ENCODE data around the gene EEF2. TPM values are rescaled to one million over a fixed set of nuclear protein-coding genes. Genes with fewer than 3 reads are reported as not detected.

Gene EEF2
- total RNA-seq, 1 donor from 2014 or later, result 3,028 TPM

DNA sequence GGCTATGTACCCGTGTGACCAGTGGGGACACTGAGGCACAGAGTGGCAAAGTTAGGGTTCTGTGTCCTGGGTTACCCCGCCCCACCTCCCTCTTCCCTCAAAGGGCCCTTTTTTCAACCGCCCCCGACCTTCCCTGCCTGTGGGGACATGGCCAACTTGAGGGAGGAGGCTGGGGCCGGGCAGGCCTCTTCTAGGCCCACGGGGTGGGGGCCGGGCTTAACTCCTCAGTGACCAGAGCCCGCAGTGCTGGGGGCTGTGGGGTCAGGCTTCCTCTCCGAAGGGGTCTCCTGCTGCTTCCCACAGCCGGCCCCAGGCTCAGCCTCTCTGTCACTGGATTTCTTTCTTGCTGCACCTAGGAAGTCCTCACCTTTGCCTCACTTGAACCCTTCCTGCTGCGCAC is 46.2 kb upstream of the EEF2 start:
- H3K36me3 Mint-ChIP-seq (ENCODE audit: insufficient read depth), result peaks cover 5% of the 10 kb centered on the region
- H3K27ac Mint-ChIP-seq, result no peak overlapping the region
- H3K4me1 Mint-ChIP-seq (ENCODE audit: low read depth), result no peaks in the 10 kb centered on the region
- no peaks in the 10 kb centered on the region for H3K9me3 Mint-ChIP-seq (ENCODE audit: low read depth)
- H3K27me3 Mint-ChIP-seq, result no peaks in the 10 kb centered on the region
- DNase-seq (ENCODE audit: low spot score, unreplicated experiment), result no peak
- H3K4me3 Mint-ChIP-seq (ENCODE audit: low read depth), result no peak overlapping the region
- TF ChIP-seq, protein P1, sequence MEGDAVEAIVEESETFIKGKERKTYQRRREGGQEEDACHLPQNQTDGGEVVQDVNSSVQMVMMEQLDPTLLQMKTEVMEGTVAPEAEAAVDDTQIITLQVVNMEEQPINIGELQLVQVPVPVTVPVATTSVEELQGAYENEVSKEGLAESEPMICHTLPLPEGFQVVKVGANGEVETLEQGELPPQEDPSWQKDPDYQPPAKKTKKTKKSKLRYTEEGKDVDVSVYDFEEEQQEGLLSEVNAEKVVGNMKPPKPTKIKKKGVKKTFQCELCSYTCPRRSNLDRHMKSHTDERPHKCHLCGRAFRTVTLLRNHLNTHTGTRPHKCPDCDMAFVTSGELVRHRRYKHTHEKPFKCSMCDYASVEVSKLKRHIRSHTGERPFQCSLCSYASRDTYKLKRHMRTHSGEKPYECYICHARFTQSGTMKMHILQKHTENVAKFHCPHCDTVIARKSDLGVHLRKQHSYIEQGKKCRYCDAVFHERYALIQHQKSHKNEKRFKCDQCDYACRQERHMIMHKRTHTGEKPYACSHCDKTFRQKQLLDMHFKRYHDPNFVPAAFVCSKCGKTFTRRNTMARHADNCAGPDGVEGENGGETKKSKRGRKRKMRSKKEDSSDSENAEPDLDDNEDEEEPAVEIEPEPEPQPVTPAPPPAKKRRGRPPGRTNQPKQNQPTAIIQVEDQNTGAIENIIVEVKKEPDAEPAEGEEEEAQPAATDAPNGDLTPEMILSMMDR (IDR thresholded peaks at IDR 0.05; ENCODE audit: unreplicated experiment), result no peak

DNA sequence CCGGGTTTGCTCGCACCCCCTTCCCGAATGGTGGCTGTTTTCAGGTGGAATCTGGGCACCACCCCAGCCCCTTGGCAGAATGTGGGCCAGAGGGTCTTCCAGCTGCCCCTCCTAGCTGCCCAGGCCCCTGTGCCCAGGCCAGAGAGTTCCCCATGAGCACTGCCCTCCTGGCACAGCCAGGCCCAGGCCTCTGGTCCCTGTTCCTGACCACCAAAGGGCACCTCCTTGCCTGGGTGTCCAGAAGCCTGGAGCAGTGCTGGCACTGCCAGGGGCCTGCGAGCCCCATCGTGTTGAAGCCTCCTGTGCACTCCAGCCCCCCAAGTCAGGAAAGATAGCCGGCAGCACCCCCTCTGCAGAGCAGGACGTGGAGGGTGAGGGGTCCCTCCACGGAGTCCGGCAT is 45.7 kb upstream of the EEF2 start:
- Mint-ChIP-seq H3K4me1 (ENCODE audit: low read depth) (no peaks in the 10 kb centered on the region), H3K27me3 (no peaks in the 10 kb centered on the region), H3K4me3 (ENCODE audit: low read depth) (no peak overlapping the region), H3K27ac (no peak overlapping the region), H3K36me3 (ENCODE audit: insufficient read depth) (peaks cover 5% of the 10 kb centered on the region), H3K9me3 (ENCODE audit: low read depth) (no peaks in the 10 kb centered on the region)
- TF ChIP-seq, protein P1 (IDR thresholded peaks at IDR 0.05; ENCODE audit: unreplicated experiment), result no peak
- DNase-seq (ENCODE audit: low spot score, unreplicated experiment), result no peak

DNA sequence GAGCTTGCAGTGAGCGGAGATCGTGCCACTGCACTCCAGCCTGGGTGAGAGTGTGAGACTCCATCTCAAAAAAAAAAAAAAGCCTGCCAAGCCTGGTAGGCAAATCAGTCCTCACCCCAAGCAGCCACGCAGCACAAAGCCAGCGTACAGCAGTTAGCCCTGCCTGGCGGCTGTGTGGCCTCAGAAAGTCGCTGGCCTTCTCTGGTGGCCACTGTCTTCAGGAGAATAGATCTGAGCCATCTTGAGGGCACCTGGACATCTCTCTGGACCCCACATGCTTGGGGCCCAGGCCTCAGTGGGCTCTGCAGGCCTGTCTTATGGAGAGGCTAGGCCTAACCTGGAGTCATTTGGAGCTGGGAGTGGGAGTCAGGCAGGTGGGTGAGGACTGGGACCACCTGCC is 45.3 kb upstream of the EEF2 start:
- Mint-ChIP-seq H3K9me3 (ENCODE audit: low read depth) (no peaks in the 10 kb centered on the region), H3K4me3 (ENCODE audit: low read depth) (no peak overlapping the region), H3K27me3 (no peaks in the 10 kb centered on the region), H3K27ac (no peak overlapping the region), H3K4me1 (ENCODE audit: low read depth) (no peaks in the 10 kb centered on the region), H3K36me3 (ENCODE audit: insufficient read depth) (peaks cover 6% of the 10 kb centered on the region)
- DNase-seq (ENCODE audit: low spot score, unreplicated experiment), result no peak
- TF ChIP-seq, protein P1 (IDR thresholded peaks at IDR 0.05; ENCODE audit: unreplicated experiment), result no peak

DNA sequence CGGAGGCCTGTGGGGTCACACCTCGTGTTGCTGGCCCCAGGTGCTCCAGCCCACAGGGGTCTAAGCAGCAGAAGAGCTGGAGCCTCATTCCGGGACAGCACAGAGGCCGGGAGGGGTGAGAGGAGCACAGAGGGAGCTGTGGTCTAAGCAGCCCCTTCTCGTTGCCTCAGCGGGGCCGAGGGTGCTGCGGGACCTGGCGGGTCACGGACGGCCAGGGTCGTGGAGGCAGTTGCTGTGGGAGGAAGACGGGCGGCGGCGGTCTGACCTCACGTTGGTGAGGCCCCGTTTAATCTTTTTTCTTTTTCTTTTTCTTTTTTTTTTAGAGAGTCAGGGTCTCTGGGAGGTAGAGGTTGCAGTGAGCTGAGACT is 44.0 kb upstream of the EEF2 start:
- no peak for DNase-seq (ENCODE audit: low spot score, unreplicated experiment)
- no peak overlapping the region for H3K4me3 Mint-ChIP-seq (ENCODE audit: low read depth)
- TF ChIP-seq, protein P1 (IDR thresholded peaks at IDR 0.05; ENCODE audit: unreplicated experiment), result no peak
- no peaks in the 10 kb centered on the region for H3K27me3 Mint-ChIP-seq
- H3K9me3 Mint-ChIP-seq (ENCODE audit: low read depth), result no peaks in the 10 kb centered on the region
- peak overlapping the region; percentile 52 for H3K27ac Mint-ChIP-seq
- H3K36me3 Mint-ChIP-seq (ENCODE audit: insufficient read depth), result peaks cover 4% of the 10 kb centered on the region
- H3K4me1 Mint-ChIP-seq (ENCODE audit: low read depth), result no peaks in the 10 kb centered on the region

DNA sequence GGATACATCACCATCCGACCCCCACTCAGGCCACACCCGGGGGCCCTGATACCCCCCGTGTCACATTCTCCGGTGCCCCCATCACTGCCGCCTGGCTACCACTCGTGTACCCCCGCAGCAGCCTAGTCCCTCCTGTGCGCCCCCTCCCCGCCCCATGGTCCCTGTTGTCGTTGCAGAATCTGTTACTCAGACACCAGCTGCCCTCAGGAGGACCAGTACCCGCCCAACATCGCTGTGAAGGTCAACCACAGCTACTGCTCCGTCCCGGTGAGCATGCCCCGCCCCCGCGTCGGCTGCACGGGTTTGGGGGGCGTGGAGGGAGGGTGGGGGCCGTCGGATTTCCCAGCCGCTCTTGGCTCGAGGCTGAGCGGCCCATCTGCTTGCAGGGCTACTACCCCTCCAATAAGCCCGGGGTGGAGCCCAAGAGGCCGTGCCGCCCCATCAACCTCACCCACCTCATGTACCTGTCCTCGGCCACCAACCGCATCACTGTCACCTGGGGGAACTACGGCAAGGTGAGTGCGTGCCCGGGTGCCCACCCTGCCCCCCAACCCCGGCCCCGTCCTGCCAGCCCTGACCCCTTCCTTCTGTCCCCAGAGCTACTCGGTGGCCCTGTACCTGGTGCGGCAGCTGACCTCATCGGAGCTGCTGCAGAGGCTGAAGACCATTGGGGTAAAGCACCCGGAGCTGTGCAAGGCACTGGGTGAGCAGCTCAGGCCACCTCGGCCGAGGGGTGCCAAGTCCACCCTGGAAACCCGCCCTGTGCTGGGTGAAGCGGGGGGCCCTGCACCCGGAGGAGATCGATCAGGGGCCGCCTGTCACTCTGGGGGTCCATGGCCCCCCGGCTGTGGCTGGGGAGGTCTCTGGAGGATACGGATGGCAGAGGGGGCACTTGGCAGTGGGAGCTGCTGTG is 43.3 kb upstream of the EEF2 start:
- TF ChIP-seq, protein P1 (IDR thresholded peaks at IDR 0.05; ENCODE audit: unreplicated experiment), result no peak
- Mint-ChIP-seq H3K9me3 (ENCODE audit: low read depth) (no peaks in the 10 kb centered on the region), H3K27me3 (no peaks in the 10 kb centered on the region), H3K36me3 (ENCODE audit: insufficient read depth) (peaks cover 4% of the 10 kb centered on the region), H3K27ac (peak overlapping the region; percentile 52), H3K4me1 (ENCODE audit: low read depth) (no peaks in the 10 kb centered on the region), H3K4me3 (ENCODE audit: low read depth) (no peak overlapping the region)
- DNase-seq (ENCODE audit: low spot score, unreplicated experiment), result no peak
